GM19397 (cell line): ENCODE data around the gene PHF21A.

Experiments
- ATAC-seq: cut with Tn5 transposase; IDR thresholded peaks from one replicate; pipeline ENCODE4 v1.9.1; 2021; ENCODE audit warnings: mild to moderate bottlenecking, moderate library complexity; ENCODE audit not compliant: unreplicated experiment

The PHF21A gene

DNA sequence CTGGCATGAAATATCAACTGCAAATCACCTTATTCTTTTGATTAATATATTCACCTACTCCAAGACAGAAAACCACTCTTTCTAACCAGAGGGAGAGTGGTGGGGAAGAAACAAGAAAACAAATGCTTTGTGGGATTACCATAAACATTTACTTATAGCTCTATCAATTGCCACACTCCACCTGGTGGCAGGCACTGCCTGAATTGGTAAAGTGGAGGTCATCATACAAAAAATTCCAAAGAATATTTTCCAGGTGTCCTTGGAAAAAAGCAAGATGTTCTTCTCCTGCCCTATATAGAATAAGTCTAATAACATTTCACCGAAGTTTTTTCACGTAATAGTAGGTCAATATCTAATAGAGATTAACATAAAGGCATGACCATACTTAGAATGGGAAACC, 45.3 kb downstream of the PHF21A start:
- no peak for ATAC-seq

- no peak for ATAC-seq
Observed at GRCh38 chr11:46075168-46075567, 46.1 kb downstream of the PHF21A start.

- ATAC-seq: no peak
Observed at GRCh38 chr11:46073632-46074031, 47.6 kb downstream of the PHF21A start.

DNA sequence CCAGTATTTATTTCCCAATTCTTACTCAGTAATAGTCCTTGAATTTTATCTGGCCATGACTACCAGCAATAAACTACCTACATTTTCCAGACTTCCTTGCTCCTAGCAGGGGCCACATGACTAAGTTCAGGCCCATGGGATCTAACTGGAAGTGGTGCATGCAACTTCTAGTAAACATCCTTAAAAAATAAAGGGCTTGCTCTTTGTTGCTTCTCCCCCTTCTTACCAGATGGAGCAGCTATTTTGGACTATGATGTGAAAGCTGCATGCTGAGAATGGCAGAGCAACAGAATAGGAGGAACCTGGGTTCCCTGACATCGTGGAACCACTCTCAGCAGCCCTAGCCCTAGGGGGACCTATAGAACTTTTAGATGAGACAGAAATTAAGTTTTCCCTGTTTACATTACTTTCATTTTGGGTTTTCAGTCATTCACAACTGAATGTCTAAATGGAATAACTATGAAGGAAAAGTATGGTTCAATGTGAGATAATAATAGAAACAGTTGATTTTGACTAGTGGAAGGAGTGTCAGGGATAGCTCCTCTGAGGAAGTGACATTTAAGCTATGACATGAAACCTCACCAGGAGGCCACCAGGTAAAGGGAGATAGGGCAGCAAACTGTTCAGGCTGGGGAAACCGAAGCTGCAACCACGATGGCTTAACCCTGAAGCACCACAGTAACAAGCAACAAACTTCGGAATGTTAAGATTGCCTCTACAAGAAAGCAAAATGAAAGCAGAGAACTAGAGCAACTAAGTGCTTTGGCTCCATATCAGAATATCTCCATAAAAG, 48.9 kb downstream of the PHF21A start:
- no peak for ATAC-seq

DNA sequence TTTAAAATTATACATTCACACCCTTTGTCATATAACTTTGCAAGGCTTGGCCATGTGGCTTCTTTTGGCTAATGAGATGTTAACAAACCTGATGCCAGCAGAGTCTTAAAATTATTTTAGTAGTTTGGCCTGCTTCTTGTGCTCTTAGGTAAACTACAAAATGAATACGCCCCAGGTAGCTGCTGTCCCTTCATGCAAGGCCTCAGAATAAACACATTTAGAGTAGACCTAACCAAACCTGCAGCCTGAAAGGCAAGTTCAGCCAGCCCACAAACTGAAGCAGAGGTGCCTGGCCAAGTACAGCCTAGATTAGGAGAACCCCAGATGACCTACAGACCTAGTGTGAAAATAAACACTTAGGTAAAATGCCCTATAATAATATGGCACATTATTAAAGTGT, 50.2 kb downstream of the PHF21A start:
- ATAC-seq: no peak

DNA sequence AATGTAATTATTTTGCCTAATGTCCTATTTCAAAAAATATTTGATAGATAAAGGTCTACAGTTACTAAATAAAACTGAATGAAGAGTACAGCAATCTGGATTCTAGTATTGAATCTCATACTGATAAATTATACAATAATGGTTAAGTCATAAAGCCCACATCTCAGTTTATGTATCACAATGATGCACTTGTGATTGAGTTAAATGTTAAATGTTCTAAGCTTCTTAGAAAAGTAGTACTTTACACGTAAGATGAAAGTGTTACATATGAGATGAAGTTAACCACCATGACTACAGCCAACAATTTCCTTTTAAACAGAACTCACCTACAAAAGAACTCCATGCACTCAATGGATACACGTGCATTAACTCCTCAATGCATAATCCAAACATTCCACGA, 51.7 kb downstream of the PHF21A start:
- ATAC-seq: no peak

DNA sequence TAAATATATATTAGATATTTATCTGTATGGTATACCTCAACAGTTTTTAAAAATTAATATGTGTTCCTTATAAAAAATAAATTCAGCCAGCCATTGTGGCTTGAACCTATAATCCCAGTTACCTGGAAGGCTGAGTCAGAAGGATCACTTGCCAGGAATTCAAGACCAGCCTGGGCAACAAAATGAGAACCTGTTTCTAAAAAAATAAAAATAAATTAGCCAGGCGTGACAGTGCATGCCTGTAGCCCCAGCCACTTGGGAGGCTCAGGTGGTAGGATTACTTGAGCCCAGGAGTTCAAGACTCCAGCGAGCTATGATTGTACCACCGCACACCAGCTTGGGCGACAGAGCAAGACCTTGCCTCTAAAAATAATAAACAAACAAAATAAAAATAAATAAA, 54.9 kb downstream of the PHF21A start:
- ATAC-seq: no peak

DNA sequence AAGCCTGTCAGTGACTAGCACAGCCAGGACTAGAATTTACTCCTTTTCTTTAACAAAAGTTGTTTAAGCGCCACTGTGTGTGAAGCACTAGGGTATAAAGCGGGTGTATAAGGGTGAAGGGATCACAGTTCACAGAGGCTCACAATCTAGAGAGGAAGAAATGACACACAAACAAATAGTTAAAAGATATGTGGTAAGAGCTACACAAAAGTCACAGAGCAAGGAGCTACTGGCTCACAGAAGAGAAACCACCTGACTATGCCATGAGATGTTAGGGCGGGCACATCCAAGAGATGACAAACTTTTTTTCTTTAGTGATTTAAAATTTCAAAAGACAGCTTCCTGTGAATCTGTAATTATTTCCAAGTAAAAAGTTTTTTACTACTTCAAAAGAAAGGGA, 55.6 kb downstream of the PHF21A start:
- ATAC-seq: no peak

- no peak for ATAC-seq
Observed at GRCh38 chr11:46064221-46064620, 57.0 kb downstream of the PHF21A start.

GRCh38 chr11:46063138-46063537, 58.1 kb downstream of the PHF21A start:
- ATAC-seq: no peak

- no peak for ATAC-seq
Observed at GRCh38 chr11:46060013-46060412, 61.2 kb downstream of the PHF21A start.

- no peak for ATAC-seq
Observed at GRCh38 chr11:46057489-46057888, 63.8 kb downstream of the PHF21A start.

- no peak for ATAC-seq
Observed at GRCh38 chr11:46055371-46055770, 65.9 kb downstream of the PHF21A start.

GRCh38 chr11:46051102-46051501, 70.2 kb downstream of the PHF21A start:
- no peak for ATAC-seq

- no peak for ATAC-seq
Observed at GRCh38 chr11:46050662-46051061, 70.6 kb downstream of the PHF21A start.

DNA sequence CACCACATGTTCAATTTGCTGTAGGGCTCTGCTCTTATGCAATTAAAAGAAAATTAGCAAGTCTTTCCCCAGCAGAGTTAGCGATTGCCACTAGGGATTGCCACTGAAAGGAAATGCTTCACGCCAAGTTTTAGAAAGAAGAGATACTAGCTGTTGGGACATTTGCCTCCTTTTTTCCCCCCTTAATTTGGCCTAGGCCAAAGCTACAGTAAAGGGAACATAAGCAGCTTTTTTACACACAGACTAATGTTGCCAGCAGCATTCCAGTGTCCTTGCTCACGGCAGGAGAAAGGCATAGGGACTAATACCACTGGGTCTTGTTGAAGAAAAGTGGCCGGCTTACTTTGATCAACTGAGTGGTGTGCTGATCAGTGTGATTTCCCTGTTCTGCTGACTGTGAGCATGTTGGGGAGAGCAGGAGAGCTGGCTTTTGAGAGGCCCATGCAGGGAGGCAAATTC, 71.2 kb downstream of the PHF21A start:
- no peak for ATAC-seq

DNA sequence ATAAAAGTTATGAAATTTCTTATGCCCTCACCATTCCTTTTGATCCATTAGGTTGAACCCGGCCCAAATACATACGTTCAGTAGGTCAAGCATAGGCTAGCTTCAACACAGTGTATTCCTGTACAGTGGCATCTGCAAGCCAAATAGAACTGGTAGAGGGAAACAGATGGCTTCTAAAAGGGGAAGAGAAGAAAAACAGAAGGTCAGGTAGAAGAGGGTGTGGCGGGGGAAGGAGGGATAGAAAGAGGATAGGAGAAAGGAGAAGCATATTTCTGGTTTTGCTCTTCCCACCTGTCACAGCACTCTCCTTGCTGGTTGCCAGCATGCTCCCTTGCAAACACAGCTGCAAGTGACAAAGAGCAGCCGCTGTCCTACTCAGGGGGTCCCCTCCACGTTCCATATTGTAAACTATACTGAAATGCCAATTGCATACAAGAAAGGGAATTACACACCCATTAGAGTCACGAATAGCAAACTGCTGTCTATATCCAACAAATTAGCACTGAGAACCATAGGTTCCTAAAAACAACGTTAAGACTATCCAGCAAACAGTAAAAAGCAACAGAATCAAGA, 71.8 kb downstream of the PHF21A start:
- ATAC-seq: no peak

DNA sequence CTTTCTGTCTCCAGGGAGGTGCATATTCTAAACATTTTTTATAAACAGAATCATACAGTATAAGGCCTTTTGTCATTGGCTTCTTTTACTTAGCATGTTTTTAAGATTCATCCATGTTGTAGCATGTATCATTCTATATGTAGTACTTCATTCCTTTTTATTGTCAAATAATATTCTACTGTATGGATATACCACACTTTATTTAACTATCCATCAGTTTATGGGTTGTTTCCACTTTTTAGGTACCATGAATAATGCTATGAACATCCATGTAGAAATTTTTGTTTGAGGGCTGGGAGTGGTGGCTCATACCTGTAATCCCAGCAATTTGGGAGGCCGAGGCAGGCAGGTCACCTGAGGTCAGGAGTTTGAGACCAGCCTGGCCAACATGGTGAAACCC, 73.1 kb downstream of the PHF21A start:
- no peak for ATAC-seq

DNA sequence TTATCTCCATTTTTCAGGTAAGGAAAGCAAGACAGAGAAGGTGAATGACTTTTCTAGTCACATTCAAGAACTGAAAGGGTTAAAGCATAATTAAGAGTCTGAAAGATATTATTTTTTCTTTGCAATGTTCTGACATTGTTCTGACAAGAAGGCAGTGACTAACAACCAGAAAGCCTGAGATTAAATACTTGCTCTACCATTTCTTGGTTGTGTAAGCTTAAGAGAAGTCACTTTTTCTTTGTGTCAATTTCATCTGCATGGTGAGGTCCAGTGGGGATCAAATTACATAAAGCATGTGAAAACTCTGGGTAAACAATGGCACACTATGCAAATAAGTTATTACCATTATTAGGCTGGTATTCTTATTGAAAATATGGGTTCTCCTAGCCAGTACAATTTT, 73.7 kb downstream of the PHF21A start:
- no peak for ATAC-seq

- ATAC-seq: no peak
Observed at GRCh38 chr11:46045811-46046210, 75.4 kb downstream of the PHF21A start.

DNA sequence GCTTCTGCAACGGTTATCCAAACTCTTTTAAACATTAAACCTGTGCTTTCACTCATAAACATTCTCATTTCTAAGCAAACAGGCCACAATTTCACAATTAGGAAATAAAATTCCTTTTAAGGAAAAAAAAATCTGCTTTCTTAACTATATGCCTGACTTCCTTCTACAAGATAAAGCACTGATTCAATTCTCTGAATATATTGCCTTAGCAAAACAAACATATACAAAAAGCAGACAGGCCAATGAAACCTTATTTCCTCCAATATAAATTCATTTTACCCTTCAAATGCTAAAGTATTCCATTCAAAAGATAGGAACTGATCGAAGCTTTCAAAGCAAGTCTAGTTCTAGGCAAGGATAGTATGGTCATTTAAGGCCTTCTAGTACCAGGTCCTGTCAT, 76.7 kb downstream of the PHF21A start:
- no peak for ATAC-seq

- no peak for ATAC-seq
Observed at GRCh38 chr11:46039990-46040389, 81.3 kb downstream of the PHF21A start.

GRCh38 chr11:46038529-46038928, 82.7 kb downstream of the PHF21A start:
- ATAC-seq: no peak
